ENCODE data around the gene AOPEP. TPM values are rescaled to one million over a fixed set of nuclear protein-coding genes. Genes with fewer than 3 reads are reported as not detected.

AOPEP gene
- total RNA-seq, 4 donors from 2014 or later, result 149 to 306 (median 193) TPM

GRCh38 chr9:94881454-94881853 is 155.0 kb downstream of the AOPEP start:
- H3K9me3 ChIP-seq, result no peaks in the 10 kb centered on the region
- TF ChIP-seq POLR2A (IDR thresholded peaks at IDR 0.05) (no peak), CTCF (IDR thresholded peaks at IDR 0.05) (no peak), POLR2AphosphoS5 (IDR thresholded peaks at IDR 0.05) (no peak), EP300 (IDR thresholded peaks at IDR 0.05) (no peak)
- H3K4me3 ChIP-seq, result no peak overlapping the region
- WGBS, result 69% methylated on average over 2 of the region's 2 CpGs
- H3K4me1 ChIP-seq, result peaks cover 48% of the 10 kb centered on the region
- no peak for DNase-seq (ENCODE audit: low spot score in 2 of 2)
- no peaks in the 10 kb centered on the region for H3K27me3 ChIP-seq
- no peak overlapping the region for H3K27ac ChIP-seq
- H3K36me3 ChIP-seq, result no peaks in the 10 kb centered on the region

- H3K36me3 ChIP-seq, result no peaks in the 10 kb centered on the region
- H3K9me3 ChIP-seq, result no peaks in the 10 kb centered on the region
- whole genome bisulfite sequencing, result 93% methylated on average over 3 of the region's 3 CpGs
- no peak for DNase-seq (ENCODE audit: low spot score in 2 of 2)
- no peak overlapping the region for H3K4me3 ChIP-seq
- no peak for TF ChIP-seq POLR2AphosphoS5 (IDR thresholded peaks at IDR 0.05)
- TF ChIP-seq CTCF (IDR thresholded peaks at IDR 0.05), result no peak
- TF ChIP-seq EP300 (IDR thresholded peaks at IDR 0.05), result no peak
- no peak for TF ChIP-seq POLR2A (IDR thresholded peaks at IDR 0.05)
- H3K27me3 ChIP-seq, result no peaks in the 10 kb centered on the region
- no peak overlapping the region for H3K27ac ChIP-seq
- H3K4me1 ChIP-seq, result peaks cover 48% of the 10 kb centered on the region
Measured at GRCh38 chr9:94881940-94882339, 155.4 kb downstream of the AOPEP start.

GRCh38 chr9:94882966-94883641 is 156.6 kb downstream of the AOPEP start:
- no peaks in the 10 kb centered on the region for H3K9me3 ChIP-seq
- peaks cover 48% of the 10 kb centered on the region for H3K4me1 ChIP-seq
- H3K27me3 ChIP-seq, result no peaks in the 10 kb centered on the region
- DNase-seq (ENCODE audit: low spot score in 2 of 2), result no peak
- H3K4me3 ChIP-seq, result no peak overlapping the region
- no peak overlapping the region for H3K27ac ChIP-seq
- no peaks in the 10 kb centered on the region for H3K36me3 ChIP-seq
- WGBS, result 65% methylated on average over 4 of the region's 4 CpGs
- TF ChIP-seq EP300 (IDR thresholded peaks at IDR 0.05), result no peak
- no peak for TF ChIP-seq POLR2A (IDR thresholded peaks at IDR 0.05)
- TF ChIP-seq CTCF (IDR thresholded peaks at IDR 0.05), result no peak
- no peak for TF ChIP-seq POLR2AphosphoS5 (IDR thresholded peaks at IDR 0.05)

- Histone ChIP-seq H3K27ac (peak overlapping the region; percentile 17), H3K36me3 (no peaks in the 10 kb centered on the region), H3K9me3 (no peaks in the 10 kb centered on the region), H3K27me3 (no peaks in the 10 kb centered on the region), H3K4me3 (no peak overlapping the region), H3K4me1 (peaks cover 28% of the 10 kb centered on the region)
- no peak for DNase-seq (ENCODE audit: low spot score in 2 of 2)
- WGBS, result 81% methylated on average over 4 of the region's 4 CpGs
- no peak for TF ChIP-seq POLR2A (IDR thresholded peaks at IDR 0.05)
- TF ChIP-seq CTCF (IDR thresholded peaks at IDR 0.05), result no peak
- no peak for TF ChIP-seq EP300 (IDR thresholded peaks at IDR 0.05)
- TF ChIP-seq POLR2AphosphoS5 (IDR thresholded peaks at IDR 0.05), result no peak
Measured at GRCh38 chr9:94885854-94886447, 159.5 kb downstream of the AOPEP start.

- no peak overlapping the region for H3K27ac ChIP-seq
- no peak overlapping the region for H3K4me3 ChIP-seq
- DNase-seq (ENCODE audit: low spot score in 2 of 2), result no peak
- no peaks in the 10 kb centered on the region for H3K27me3 ChIP-seq
- WGBS, result 93% methylated on average over 2 of the region's 2 CpGs
- H3K9me3 ChIP-seq, result no peaks in the 10 kb centered on the region
- no peak for TF ChIP-seq POLR2A (IDR thresholded peaks at IDR 0.05)
- no peak for TF ChIP-seq POLR2AphosphoS5 (IDR thresholded peaks at IDR 0.05)
- TF ChIP-seq CTCF (IDR thresholded peaks at IDR 0.05), result no peak
- TF ChIP-seq EP300 (IDR thresholded peaks at IDR 0.05), result no peak
- peaks cover 21% of the 10 kb centered on the region for H3K4me1 ChIP-seq
- H3K36me3 ChIP-seq, result no peaks in the 10 kb centered on the region
Measured at GRCh38 chr9:94887721-94888120, 161.2 kb downstream of the AOPEP start.

All from suprapubic skin (tissue), 4 donors.